HuH-7.5 (cell line): Measurements from ENCODE around the gene PRSS27.
"Not testable (repeated sequence)": the region's sequence is repeated elsewhere in the genome, so short reads cannot be mapped to it uniquely, and the experiment has no call there.

Experiments
- DNase-seq: peaks from one replicate; pipeline ENCODE4 v3.0.0; 2011; ENCODE audit warnings: low spot score

PRSS27 gene

DNA sequence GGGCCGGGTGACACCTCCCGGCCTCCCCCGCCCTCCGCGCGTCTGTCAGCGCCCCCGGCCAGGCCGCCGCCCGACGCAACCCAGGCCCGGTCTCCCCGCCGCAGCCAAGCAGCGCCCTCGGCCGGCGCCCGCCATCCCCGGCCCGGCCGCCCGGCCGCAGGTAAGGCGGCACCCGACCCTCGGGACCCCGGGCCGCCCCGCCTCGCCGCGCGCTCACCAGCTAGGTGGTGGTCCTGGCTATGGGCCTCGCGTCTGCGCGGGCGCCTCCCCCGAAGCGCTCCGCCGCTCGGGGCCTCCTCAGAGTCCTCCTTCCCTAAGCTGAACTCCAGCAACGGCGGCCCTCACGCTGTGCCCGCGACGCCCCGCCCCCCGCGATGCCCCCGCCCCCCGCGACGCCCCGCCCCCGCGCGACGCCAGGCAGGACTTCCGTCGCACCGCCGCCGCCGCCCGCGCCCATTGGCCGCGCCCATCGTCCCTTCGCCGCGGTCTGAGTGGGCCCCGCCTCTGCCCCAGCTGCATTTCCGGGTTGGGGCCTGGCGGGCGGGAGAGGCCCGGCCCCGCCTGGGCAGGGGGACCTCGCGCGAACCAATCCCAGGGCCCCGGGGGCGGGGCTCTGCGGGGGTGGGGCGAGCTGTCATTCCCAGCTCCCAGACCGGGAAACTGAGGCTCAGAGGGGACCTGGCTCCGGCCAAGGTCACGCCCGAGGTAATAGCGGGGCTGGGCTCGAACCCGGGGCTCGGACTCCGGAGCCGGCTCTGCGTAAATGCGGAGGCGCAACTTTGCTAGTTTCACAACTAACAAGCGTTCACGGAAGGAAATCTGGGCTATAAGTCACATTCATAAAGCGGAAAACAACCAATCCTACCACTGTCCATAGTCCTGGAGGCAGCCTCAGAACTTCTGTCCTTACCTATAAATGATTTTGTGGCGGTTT is 46.7 kb downstream of the PRSS27 start:
- DNase-seq: peak; percentile 88

DNA sequence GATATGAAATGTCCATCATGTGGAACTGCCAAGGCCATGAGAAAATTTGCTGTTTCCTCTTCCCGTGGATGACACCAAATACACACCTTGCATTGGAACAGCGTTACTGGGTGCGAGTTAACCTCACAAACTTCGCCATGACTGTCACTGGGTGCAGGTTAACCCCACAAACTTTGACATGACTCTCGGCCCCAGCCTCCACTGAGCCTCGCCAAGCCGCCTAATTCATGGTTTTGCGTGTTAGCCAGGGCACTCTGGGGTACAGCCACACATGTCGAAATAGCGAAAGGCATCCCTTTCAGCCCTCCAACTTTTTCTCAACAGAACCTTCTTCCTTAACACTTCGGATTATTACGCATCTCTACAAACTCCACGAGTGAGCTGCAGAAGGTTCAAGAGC is 48.3 kb downstream of the PRSS27 start:
- DNase-seq: no peak

DNA sequence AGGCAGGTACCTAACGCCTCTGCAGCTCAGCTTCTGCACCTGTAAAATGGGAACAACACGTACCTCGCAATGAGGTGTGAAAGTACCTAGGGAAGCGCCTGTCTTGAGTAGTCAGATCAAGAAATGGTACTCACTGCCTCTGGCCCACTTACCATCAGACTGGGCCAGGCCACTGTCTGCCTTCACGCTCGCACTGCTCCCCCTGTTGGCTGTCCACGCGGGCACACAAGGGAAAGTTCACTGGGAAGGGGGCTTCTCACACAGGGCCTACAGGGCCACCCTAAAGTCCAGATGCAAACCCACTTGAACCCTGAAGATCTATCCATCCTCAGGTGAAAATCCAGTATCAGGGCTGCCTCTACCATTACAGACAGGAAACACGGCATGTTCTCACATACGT is 48.8 kb downstream of the PRSS27 start:
- DNase-seq: not testable (repeated sequence)

DNA sequence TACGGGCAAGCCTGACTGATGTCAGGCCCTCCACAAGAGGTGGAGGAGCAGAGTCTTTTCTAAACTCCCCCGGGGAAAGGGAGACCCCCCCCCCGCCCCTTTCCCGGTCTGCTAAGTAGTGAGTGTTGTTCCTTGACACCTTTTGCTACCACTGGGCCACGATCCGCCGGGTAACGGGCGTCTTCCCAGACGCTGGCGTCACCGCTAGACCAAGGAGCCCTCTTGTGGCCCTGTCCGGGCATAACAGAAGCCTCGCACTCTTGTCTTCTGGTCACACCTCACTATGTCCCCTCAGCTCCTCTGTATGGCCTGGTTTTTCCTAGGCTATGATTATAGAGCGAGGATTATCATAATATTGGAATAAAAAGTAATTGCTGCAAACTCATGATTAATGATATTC is 50.0 kb downstream of the PRSS27 start:
- not testable (repeated sequence) for DNase-seq

DNA sequence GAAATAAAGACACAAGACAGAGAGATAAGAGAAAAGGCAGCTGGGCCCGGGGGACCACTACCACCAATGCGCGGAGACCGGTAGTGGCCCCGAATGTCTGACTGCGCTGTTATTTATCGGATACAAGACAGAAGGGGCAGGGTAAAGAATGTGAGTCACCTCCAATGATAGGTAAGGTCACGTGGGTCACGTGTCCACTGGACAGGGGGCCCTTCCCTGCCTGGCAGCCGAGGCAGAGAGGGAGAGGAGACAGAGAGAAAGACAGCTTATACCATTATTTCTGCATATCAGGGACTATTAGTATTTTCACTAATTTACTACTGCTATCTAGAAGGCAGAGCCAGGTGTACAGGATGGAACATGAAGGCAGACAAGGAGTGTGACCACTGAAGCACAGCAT is 50.4 kb downstream of the PRSS27 start:
- not testable (repeated sequence) for DNase-seq

DNA sequence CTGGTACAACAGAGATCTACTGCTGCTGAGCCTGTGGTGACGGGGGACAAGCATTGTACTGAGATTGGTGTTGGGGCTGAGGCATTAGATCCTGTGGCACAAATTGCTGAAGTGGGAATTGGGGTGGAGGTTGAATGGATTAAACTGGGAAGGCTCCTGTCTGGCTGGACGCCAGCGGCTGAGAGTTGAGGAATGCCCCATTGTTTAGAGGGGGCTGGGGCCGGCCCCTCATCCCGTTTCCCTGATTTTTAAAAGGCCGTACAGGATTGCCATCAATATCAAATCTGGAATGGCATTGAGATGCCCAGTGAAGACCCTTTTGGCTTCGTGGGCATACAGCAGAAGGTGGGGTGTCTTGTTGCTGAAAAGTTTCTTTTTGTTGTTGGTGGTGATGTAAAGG is 53.4 kb downstream of the PRSS27 start:
- DNase-seq: not testable (repeated sequence)

DNA sequence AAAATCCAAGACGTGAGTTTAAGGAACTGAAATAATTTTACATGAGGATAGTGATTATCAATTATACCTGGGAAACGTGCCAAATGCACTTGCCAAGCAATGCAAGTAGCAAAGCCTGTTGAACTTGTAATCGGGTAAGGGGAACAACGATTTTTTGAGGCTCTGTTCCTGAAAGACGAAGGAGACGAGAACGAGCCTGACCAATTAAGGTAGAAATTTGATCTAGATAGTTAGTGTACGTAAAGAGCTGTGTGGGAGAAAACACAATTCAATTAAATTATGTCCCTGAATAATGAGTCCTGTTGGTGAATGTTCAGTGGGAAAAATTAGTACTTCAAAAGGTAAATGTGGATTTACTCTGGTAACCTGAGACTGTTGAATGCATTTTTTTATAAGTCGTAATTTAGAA is 55.4 kb downstream of the PRSS27 start:
- DNase-seq: no peak

DNA sequence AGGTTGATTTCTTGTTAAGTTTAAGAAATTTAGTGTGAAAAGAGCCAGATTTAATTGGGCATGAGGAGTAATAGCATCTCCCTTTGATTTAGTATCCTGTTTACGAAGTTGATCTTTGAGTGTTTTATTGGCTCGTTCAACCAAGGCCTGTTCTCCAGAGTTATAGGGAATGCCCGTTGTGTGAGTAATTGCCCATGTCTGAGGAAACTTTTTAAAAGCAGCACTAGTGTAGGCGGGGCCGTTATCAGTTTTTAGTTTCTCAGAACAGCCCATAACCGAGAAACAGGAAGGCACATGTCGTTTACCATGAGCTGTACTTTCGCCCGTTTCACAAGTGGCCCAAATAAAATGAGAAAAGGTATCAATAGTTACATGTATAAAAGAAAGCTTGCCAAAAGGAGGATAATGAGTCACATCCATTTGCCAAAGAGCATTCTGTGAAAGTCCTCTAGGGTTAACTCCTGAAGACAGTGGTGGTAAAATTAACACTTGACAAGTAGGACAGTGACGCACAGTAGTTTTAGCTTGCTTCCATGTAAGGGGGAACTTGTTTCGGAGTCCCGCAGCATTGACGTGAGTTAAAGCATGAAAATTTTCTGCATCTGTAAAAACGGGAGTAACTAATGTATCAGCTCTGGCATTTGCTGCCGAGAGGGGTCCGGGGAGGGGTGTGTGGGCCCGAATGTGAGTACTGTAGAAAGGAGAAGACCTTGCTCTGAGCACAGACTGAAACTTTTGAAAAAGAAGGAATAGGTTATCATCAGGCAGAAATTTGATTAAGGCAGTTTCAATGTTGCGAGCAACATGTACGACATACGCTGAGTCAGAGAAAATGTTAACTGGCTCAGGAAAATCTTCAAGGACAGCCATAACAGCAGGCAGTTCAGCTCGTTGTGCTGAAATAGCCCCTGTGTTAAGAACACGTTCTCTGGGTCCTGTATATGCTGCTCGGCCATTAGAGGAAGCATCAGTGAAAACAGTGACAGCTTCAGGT is 56.2 kb downstream of the PRSS27 start:
- no peak for DNase-seq
